ENCODE data around the gene TMEM212.

Gene TMEM212

GRCh38 chr3:171883893-171884279 lies 40.7 kb downstream of the TMEM212 start:
- H3K36me3 ChIP-seq (ENCODE audit: control insufficient read depth in 1 of 2, insufficient read depth in 2 of 2, low read length in 2 of 2), result no peaks in the 10 kb centered on the region
- H3K9ac ChIP-seq (ENCODE audit: low read length), result no peak overlapping the region
- no peaks in the 10 kb centered on the region for H3K27me3 ChIP-seq (ENCODE audit: insufficient read depth, low read length)
- H2BK12ac ChIP-seq (ENCODE audit: low read length), result no peak overlapping the region
- H3K4me3 ChIP-seq (ENCODE audit: low read depth, low read length), result no peak overlapping the region
- H3K27ac ChIP-seq (ENCODE audit: low read depth, low read length), result no peak overlapping the region
- H2BK120ac ChIP-seq (ENCODE audit: insufficient read depth, low read length, poor library complexity), result no peak overlapping the region
- H3K14ac ChIP-seq (ENCODE audit: low read length), result no peak overlapping the region
- no peak overlapping the region for H4K91ac ChIP-seq (ENCODE audit: low read depth, low read length)
- H3K18ac ChIP-seq (ENCODE audit: low read length), result no peak overlapping the region
- H3K4me1 ChIP-seq (ENCODE audit: control insufficient read depth in 1 of 2, insufficient read depth in 2 of 2, low read length in 2 of 2), result peaks cover 0 to 7% of the 10 kb centered on the region in 2 experiments
- no peaks in the 10 kb centered on the region for H3K9me3 ChIP-seq (ENCODE audit: insufficient read depth, low read depth, low read length)
- no peak overlapping the region for H3K4me2 ChIP-seq (ENCODE audit: low read length)
- no peak overlapping the region for H4K12ac ChIP-seq (ENCODE audit: low read depth, low read length)
- H3K79me2 ChIP-seq (ENCODE audit: control insufficient read depth, insufficient read depth, low read length, poor library complexity), result no peaks in the 10 kb centered on the region
- no peak overlapping the region for H2AFZ ChIP-seq (ENCODE audit: insufficient read depth, low read length, poor library complexity)
- H4K8ac ChIP-seq (ENCODE audit: low read depth, low read length), result no peak overlapping the region
- H3K79me1 ChIP-seq (ENCODE audit: low read length), result no peaks in the 10 kb centered on the region
- H2AK5ac ChIP-seq (ENCODE audit: low read length), result no peak overlapping the region
- WGBS (ENCODE audit: extremely low coverage, insufficient coverage, insufficient read length), result no CpG with 5 or more reads among the region's 6 CpGs
- DNase-seq, result no peak
- no peak overlapping the region for H3K23ac ChIP-seq (ENCODE audit: low read length)
- H2BK5ac ChIP-seq (ENCODE audit: low read depth, low read length, poor library complexity), result no peak overlapping the region
- H3K4ac ChIP-seq (ENCODE audit: low read depth, low read length), result no peak overlapping the region

- no CpG with 5 or more reads among the region's 2 CpGs for WGBS (ENCODE audit: extremely low coverage, insufficient coverage, insufficient read length)
- Histone ChIP-seq H3K14ac (ENCODE audit: low read length) (no peak overlapping the region), H2BK120ac (ENCODE audit: insufficient read depth, low read length, poor library complexity) (no peak overlapping the region), H3K18ac (ENCODE audit: low read length) (no peak overlapping the region), H2BK12ac (ENCODE audit: low read length) (no peak overlapping the region), H2BK5ac (ENCODE audit: low read depth, low read length, poor library complexity) (no peak overlapping the region), H2AK5ac (ENCODE audit: low read length) (no peak overlapping the region), H3K27me3 (ENCODE audit: insufficient read depth, low read length) (no peaks in the 10 kb centered on the region), H4K91ac (ENCODE audit: low read depth, low read length) (no peak overlapping the region), H3K23ac (ENCODE audit: low read length) (no peak overlapping the region), H2AFZ (ENCODE audit: insufficient read depth, low read length, poor library complexity) (no peak overlapping the region), H3K9me3 (ENCODE audit: insufficient read depth, low read depth, low read length) (no peaks in the 10 kb centered on the region), H4K8ac (ENCODE audit: low read depth, low read length) (no peak overlapping the region), H3K79me1 (ENCODE audit: low read length) (no peaks in the 10 kb centered on the region), H3K79me2 (ENCODE audit: control insufficient read depth, insufficient read depth, low read length, poor library complexity) (no peaks in the 10 kb centered on the region), H3K4me2 (ENCODE audit: low read length) (no peak overlapping the region), H3K9ac (ENCODE audit: low read length) (no peak overlapping the region), H3K27ac (ENCODE audit: low read depth, low read length) (no peak overlapping the region), H3K4ac (ENCODE audit: low read depth, low read length) (no peak overlapping the region), H3K4me3 (ENCODE audit: low read depth, low read length) (no peak overlapping the region), H3K36me3 (ENCODE audit: control insufficient read depth in 1 of 2, insufficient read depth in 2 of 2, low read length in 2 of 2) (no peaks in the 10 kb centered on the region), H3K4me1 (ENCODE audit: control insufficient read depth in 1 of 2, insufficient read depth in 2 of 2, low read length in 2 of 2) (no peaks in the 10 kb centered on the region), H4K12ac (ENCODE audit: low read depth, low read length) (no peak overlapping the region)
- no peak for DNase-seq
These were observed 45.3 kb downstream of the TMEM212 start for GRCh38 chr3:171888466-171888865.

GRCh38 chr3:171890398-171890797 lies 47.2 kb downstream of the TMEM212 start:
- Histone ChIP-seq H3K79me2 (ENCODE audit: control insufficient read depth, insufficient read depth, low read length, poor library complexity) (no peaks in the 10 kb centered on the region), H3K9ac (ENCODE audit: low read length) (no peak overlapping the region), H3K4ac (ENCODE audit: low read depth, low read length) (no peak overlapping the region), H3K4me3 (ENCODE audit: low read depth, low read length) (no peak overlapping the region), H3K4me2 (ENCODE audit: low read length) (no peak overlapping the region), H4K8ac (ENCODE audit: low read depth, low read length) (no peak overlapping the region), H4K91ac (ENCODE audit: low read depth, low read length) (no peak overlapping the region), H2BK5ac (ENCODE audit: low read depth, low read length, poor library complexity) (no peak overlapping the region), H2BK120ac (ENCODE audit: insufficient read depth, low read length, poor library complexity) (no peak overlapping the region), H3K79me1 (ENCODE audit: low read length) (no peaks in the 10 kb centered on the region), H3K27me3 (ENCODE audit: insufficient read depth, low read length) (no peaks in the 10 kb centered on the region), H3K4me1 (ENCODE audit: control insufficient read depth in 1 of 2, insufficient read depth in 2 of 2, low read length in 2 of 2) (no peaks in the 10 kb centered on the region), H3K14ac (ENCODE audit: low read length) (no peak overlapping the region), H3K23ac (ENCODE audit: low read length) (no peak overlapping the region), H3K36me3 (ENCODE audit: control insufficient read depth in 1 of 2, insufficient read depth in 2 of 2, low read length in 2 of 2) (no peaks in the 10 kb centered on the region), H3K9me3 (ENCODE audit: insufficient read depth, low read depth, low read length) (no peaks in the 10 kb centered on the region), H2BK12ac (ENCODE audit: low read length) (no peak overlapping the region), H3K18ac (ENCODE audit: low read length) (no peak overlapping the region), H3K27ac (ENCODE audit: low read depth, low read length) (no peak overlapping the region), H2AFZ (ENCODE audit: insufficient read depth, low read length, poor library complexity) (no peak overlapping the region), H4K12ac (ENCODE audit: low read depth, low read length) (no peak overlapping the region), H2AK5ac (ENCODE audit: low read length) (no peak overlapping the region)
- no CpG with 5 or more reads among the region's 2 CpGs for WGBS (ENCODE audit: extremely low coverage, insufficient coverage, insufficient read length)
- DNase-seq, result no peak

- Histone ChIP-seq H3K79me2 (ENCODE audit: control insufficient read depth, insufficient read depth, low read length, poor library complexity) (no peaks in the 10 kb centered on the region), H2BK5ac (ENCODE audit: low read depth, low read length, poor library complexity) (no peak overlapping the region), H3K27ac (ENCODE audit: low read depth, low read length) (no peak overlapping the region), H4K8ac (ENCODE audit: low read depth, low read length) (no peak overlapping the region), H3K18ac (ENCODE audit: low read length) (no peak overlapping the region), H3K23ac (ENCODE audit: low read length) (no peak overlapping the region), H3K79me1 (ENCODE audit: low read length) (no peaks in the 10 kb centered on the region), H3K4me2 (ENCODE audit: low read length) (no peak overlapping the region), H2AK5ac (ENCODE audit: low read length) (no peak overlapping the region), H3K4ac (ENCODE audit: low read depth, low read length) (no peak overlapping the region), H4K12ac (ENCODE audit: low read depth, low read length) (no peak overlapping the region), H3K9me3 (ENCODE audit: insufficient read depth, low read depth, low read length) (no peaks in the 10 kb centered on the region), H3K4me1 (ENCODE audit: control insufficient read depth in 1 of 2, insufficient read depth in 2 of 2, low read length in 2 of 2) (peaks cover 2 to 3% of the 10 kb centered on the region in 2 experiments), H3K36me3 (ENCODE audit: control insufficient read depth in 1 of 2, insufficient read depth in 2 of 2, low read length in 2 of 2) (no peaks in the 10 kb centered on the region), H2BK12ac (ENCODE audit: low read length) (no peak overlapping the region), H4K91ac (ENCODE audit: low read depth, low read length) (no peak overlapping the region), H3K27me3 (ENCODE audit: insufficient read depth, low read length) (no peaks in the 10 kb centered on the region), H2BK120ac (ENCODE audit: insufficient read depth, low read length, poor library complexity) (no peak overlapping the region), H3K4me3 (ENCODE audit: low read depth, low read length) (no peak overlapping the region), H2AFZ (ENCODE audit: insufficient read depth, low read length, poor library complexity) (no peak overlapping the region), H3K9ac (ENCODE audit: low read length) (no peak overlapping the region), H3K14ac (ENCODE audit: low read length) (no peak overlapping the region)
- DNase-seq, result no peak
These were observed 49.3 kb downstream of the TMEM212 start for GRCh38 chr3:171892457-171892856.

- H3K36me3 ChIP-seq (ENCODE audit: control insufficient read depth in 1 of 2, insufficient read depth in 2 of 2, low read length in 2 of 2), result no peaks in the 10 kb centered on the region
- no peak overlapping the region for H3K4me2 ChIP-seq (ENCODE audit: low read length)
- no peak overlapping the region for H2BK5ac ChIP-seq (ENCODE audit: low read depth, low read length, poor library complexity)
- H3K18ac ChIP-seq (ENCODE audit: low read length), result no peak overlapping the region
- DNase-seq, result no peak
- peaks cover 2 to 3% of the 10 kb centered on the region in 2 experiments for H3K4me1 ChIP-seq (ENCODE audit: control insufficient read depth in 1 of 2, insufficient read depth in 2 of 2, low read length in 2 of 2)
- H3K9ac ChIP-seq (ENCODE audit: low read length), result no peak overlapping the region
- H3K79me1 ChIP-seq (ENCODE audit: low read length), result no peaks in the 10 kb centered on the region
- no peaks in the 10 kb centered on the region for H3K27me3 ChIP-seq (ENCODE audit: insufficient read depth, low read length)
- H2BK12ac ChIP-seq (ENCODE audit: low read length), result no peak overlapping the region
- H2AK5ac ChIP-seq (ENCODE audit: low read length), result no peak overlapping the region
- no peak overlapping the region for H3K4ac ChIP-seq (ENCODE audit: low read depth, low read length)
- H4K12ac ChIP-seq (ENCODE audit: low read depth, low read length), result no peak overlapping the region
- no peak overlapping the region for H3K14ac ChIP-seq (ENCODE audit: low read length)
- no peaks in the 10 kb centered on the region for H3K9me3 ChIP-seq (ENCODE audit: insufficient read depth, low read depth, low read length)
- H3K27ac ChIP-seq (ENCODE audit: low read depth, low read length), result no peak overlapping the region
- H3K23ac ChIP-seq (ENCODE audit: low read length), result no peak overlapping the region
- H4K91ac ChIP-seq (ENCODE audit: low read depth, low read length), result no peak overlapping the region
- H2BK120ac ChIP-seq (ENCODE audit: insufficient read depth, low read length, poor library complexity), result no peak overlapping the region
- no peak overlapping the region for H4K8ac ChIP-seq (ENCODE audit: low read depth, low read length)
- no peak overlapping the region for H2AFZ ChIP-seq (ENCODE audit: insufficient read depth, low read length, poor library complexity)
- H3K79me2 ChIP-seq (ENCODE audit: control insufficient read depth, insufficient read depth, low read length, poor library complexity), result no peaks in the 10 kb centered on the region
- H3K4me3 ChIP-seq (ENCODE audit: low read depth, low read length), result no peak overlapping the region
These were observed 52.1 kb downstream of the TMEM212 start for GRCh38 chr3:171895291-171895690.

Data from trophoblast cell (in vitro differentiated cells and primary cell).